Globus pallidus (tissue), 1 donor: ENCODE results near the gene FBXO48.

Source experiments
- DNase-seq: peaks from one replicate; pipeline ENCODE4 v3.0.0-alpha.2; 2015; ENCODE audit warnings: low spot score

The FBXO48 gene

GRCh38 chr2:68412127-68412819 is 54.8 kb downstream of the FBXO48 start:
- DNase-seq = no peak

DNA sequence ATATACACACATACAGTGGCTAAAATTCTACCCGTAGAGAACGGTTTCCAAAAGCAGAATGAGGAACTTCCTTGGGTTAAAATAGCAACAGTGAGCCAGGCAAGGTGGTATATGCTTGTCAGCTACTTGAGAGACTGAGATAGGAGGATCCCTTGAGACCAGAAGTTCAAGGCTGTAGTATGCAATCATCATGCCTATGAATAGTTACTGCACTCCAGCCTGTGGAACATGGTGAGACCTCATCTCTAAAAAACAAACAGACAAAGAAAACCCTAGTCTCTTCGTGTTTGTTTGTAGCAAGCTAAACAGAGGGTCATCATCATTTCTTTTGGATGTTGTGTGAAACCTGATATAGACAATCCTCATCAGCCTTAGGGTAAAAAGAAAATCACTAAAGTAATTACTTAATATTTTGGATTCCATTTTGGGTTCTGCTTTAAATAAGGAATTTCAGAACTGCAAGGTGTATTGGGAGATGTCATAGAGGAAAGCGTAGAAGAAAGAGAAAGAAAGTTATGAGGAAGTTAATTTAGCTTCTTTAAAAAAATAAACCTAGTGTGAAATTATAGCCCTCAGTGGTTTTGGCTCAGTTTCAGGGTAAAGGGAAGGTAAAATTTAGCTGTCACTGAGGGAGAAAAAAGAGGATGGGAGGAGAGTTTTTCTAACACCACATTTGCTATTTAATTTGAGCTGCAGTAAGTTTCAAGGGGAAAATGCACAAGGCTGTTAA is 55.5 kb downstream of the FBXO48 start:
- DNase-seq = no peak
